HG03196 (cell line): ENCODE results near the gene CFAP52.
"Not testable (repeated sequence)": the region's sequence is repeated elsewhere in the genome, so short reads cannot be mapped to it uniquely, and the experiment has no call there.

Experiments
- ATAC-seq: cut with Tn5 transposase; IDR thresholded peaks from one replicate; pipeline ENCODE4 v1.9.1; 2021; ENCODE audit not compliant: unreplicated experiment

Gene CFAP52

GRCh38 chr17:9568004-9568403, 8.4 kb upstream of the CFAP52 start:
- no peak for ATAC-seq

DNA sequence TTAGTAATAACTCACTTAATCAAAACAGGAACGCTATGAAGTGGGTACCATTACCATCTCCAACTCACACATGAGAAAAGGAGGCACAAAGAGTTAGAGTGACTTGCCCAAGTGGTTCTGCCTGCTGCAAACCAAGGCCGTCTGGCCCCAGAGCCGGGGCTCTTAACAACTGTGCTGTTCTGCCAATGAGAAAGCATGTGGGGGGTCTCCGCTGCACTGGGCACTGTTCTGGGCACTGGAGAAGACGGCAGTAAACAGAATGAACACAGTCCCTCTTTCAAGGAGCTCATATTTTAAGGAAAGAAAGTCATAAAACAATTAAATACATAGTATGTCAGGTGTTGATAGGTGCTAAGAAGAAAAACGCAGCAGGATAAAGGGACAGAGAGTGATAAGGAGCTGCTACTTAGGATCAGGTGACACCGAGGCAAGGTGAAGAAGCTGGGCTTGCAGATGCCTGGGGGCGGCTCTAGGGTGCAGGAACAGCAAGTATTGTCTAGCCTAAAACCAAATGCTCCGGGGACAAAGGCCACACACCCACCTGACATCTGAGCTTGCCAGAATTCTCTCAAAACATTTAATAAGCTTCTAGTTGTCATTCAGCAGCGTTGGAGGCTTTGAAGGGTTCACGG, 7.4 kb upstream of the CFAP52 start:
- no peak for ATAC-seq

GRCh38 chr17:9571201-9571600, 5.2 kb upstream of the CFAP52 start:
- ATAC-seq, result no peak

GRCh38 chr17:9575381-9576101, 901 bp upstream of the CFAP52 start, which contains the start of gene STX8:
Gene STX8 (minus strand): TSS chr17:9575820. CDS start chr17:9575808, 12 bp downstream.
- ATAC-seq, result peak; percentile 81

DNA sequence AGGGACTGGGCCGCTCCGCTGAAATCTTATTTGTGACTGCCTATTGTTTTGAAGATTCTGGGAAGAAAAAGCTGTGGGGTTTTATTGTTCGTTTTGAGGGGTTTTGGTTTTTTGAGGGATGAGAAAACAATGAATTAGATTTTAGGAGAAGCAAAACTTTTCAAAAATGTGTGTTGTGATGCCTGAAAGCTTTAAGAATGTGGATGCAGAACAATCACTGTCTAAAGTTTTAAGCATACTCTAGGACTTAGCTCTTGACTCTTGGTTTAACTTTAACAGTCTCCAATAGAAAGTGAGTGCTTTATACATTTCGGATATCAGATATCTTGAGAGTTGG, 899 bp downstream of the CFAP52 start:
- ATAC-seq, result no peak

- ATAC-seq, result no peak
These were observed 11.7 kb downstream of the CFAP52 start for GRCh38 chr17:9587969-9588656.

GRCh38 chr17:9594065-9594464, 17.6 kb downstream of the CFAP52 start:
- ATAC-seq, result no peak

GRCh38 chr17:9597638-9598037, 21.2 kb downstream of the CFAP52 start:
- ATAC-seq, result not testable (repeated sequence)

- no peak for ATAC-seq
These were observed 22.2 kb downstream of the CFAP52 start for GRCh38 chr17:9598661-9599060.

GRCh38 chr17:9604583-9604982, 28.1 kb downstream of the CFAP52 start:
- ATAC-seq, result not testable (repeated sequence)

DNA sequence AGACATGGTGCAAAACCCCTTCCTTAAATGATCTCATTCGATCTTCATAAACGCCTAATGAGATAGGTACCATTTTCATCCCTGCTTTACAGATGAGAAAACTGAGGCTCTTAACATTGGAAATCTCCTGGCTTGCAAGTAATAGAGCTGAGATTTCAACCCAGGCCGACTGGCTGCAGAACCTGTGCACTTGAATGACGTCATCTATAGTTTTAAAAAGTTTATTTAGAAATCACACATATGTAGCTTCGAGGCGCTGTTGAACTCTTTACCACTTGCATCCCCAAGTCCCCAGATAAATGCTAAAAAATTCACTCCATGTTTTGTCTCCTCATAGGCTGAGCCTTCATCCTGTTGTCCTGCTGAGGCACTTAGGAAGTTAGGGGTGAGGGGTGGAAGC, 30.0 kb downstream of the CFAP52 start:
- ATAC-seq, result no peak

- ATAC-seq, result not testable (repeated sequence)
These were observed 30.6 kb downstream of the CFAP52 start for GRCh38 chr17:9607058-9607457.

- ATAC-seq, result no peak
These were observed 35.1 kb downstream of the CFAP52 start for GRCh38 chr17:9611557-9611956.

DNA sequence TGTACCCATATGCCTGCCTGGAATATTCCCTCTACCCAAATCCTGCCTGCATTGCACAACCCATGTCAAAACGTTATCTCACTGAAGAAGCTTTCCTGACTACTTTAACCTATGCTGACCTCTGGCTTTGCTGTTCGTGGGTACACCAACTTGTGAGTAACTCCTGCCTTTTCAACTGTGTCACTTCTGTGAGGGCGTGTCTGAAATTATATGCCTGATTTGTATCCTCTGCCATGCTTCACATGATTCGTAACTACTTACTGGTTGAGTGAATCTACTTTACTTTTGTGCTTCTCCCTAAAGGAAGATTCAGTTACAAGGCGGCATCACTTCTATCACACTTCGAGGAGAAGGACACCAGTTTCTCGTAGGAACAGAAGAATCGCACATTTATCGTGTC, 35.6 kb downstream of the CFAP52 start:
- no peak for ATAC-seq

DNA sequence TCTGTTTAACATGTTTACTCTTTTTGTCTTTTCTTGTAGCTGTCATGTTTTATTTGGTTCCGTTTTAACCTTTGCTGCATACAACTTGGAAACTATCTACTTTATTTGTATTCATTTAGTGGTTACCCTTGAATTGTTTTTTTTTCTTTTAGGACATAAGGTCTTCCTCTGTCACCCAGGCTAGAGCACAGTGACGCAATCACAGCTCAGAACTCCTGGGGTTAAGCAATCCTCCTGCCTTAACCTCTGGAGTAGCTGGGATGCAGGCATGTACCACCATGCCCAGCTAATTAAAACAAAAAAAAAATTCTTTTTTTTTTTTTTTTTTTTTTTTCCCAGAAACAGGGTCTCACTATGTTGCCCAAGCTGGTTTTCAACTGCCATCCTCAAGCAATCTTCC, 39.0 kb downstream of the CFAP52 start:
- no peak for ATAC-seq

DNA sequence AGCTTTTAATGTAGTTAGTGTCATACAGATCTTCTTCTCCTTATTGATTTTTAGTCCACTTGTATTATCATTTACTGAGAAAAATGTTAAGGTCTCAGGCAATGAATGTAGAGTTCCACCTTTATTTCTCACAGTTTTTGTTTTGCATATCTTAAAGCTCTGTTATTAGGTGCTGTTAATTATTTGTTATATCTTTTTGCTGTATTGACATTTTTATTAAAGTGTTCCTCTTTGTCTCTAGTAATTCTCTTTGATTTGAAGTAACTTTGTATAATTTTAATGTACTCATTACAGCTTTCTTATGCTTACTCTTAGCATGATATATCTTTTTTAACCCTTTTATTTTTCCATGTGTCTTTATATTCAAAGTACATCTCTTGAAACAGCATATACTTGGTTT, 46.5 kb downstream of the CFAP52 start:
- no peak for ATAC-seq

DNA sequence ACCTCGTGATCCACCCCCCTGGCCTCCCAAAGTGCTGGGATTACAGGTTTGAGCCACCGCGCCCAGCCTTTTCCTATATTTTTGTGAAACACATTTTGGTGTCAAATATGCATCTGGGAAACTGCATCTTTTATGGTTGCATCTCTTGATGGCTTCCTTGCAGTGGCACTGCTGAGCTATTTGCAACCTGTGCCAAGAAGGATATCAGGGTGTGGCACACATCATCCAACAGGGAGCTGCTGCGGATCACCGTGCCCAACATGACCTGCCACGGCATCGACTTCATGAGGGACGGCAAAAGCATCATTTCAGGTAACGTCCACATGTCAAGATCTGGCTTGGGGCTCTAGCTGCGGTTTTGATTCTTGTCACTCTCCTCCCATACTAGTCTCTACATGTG, 52.1 kb downstream of the CFAP52 start:
- ATAC-seq, result no peak

GRCh38 chr17:9632741-9633140, 56.3 kb downstream of the CFAP52 start:
- no peak for ATAC-seq

DNA sequence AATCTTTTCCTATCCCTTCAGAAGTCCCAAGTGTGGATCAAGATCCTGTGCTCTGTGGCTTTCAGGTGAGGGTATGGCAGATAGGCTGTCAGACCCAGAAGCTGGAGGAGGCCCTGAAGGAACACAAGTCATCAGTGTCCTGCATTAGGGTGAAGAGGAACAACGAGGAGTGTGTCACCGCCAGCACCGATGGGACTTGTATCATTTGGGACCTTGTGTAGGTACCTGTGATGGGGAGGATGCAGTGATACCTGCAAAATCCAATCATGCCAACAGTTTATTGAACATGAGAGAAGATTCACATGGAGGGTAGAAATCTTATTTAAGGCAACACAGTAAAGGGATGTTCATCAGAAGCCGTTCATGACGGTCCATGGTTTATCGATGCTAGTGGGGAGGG, 58.9 kb downstream of the CFAP52 start:
- no peak for ATAC-seq

GRCh38 chr17:9636501-9636900, 60.1 kb downstream of the CFAP52 start:
- ATAC-seq, result no peak

GRCh38 chr17:9640388-9640787, 63.9 kb downstream of the CFAP52 start:
- not testable (repeated sequence) for ATAC-seq

DNA sequence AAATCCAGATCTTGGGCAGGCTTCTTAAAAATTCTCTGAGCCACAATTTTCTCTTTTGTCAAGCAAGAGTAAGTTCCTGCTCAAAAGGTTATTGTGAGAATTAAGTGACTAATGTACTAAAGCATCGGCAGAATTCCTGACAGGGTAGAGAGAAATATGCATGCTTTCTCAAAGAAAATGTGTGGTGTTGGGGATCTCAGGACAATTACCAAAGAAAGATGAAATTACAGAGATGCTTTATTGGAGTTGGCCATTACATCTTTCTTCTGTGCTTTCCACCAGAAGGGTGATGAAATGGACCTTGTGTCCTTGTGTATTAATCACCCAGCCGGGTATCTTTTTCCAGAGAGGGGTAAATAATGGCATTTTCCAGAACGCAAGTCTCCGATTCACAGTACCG, 67.2 kb downstream of the CFAP52 start:
- ATAC-seq, result no peak
